Pulmonary artery endothelial cell (primary cell): ENCODE data around the gene TOMM22. TPM values are rescaled to one million over a fixed set of nuclear protein-coding genes. Genes with fewer than 3 reads are reported as not detected.

Experiments
- DNase-seq: peaks from one replicate; pipeline ENCODE4 v3.0.0-alpha.2; 2011; ENCODE audit warnings: low read depth, low spot score
- total RNA-seq: library from RNA; depleted of rRNA; stranded (reverse); fragments of >200 nt; gene quantifications from 2 replicates; pipeline ENCODE4 v1.2.3, GENCODE V29; 2014

TOMM22 gene
- total RNA-seq, 1 donor from 2014 or later: 102 TPM

DNA sequence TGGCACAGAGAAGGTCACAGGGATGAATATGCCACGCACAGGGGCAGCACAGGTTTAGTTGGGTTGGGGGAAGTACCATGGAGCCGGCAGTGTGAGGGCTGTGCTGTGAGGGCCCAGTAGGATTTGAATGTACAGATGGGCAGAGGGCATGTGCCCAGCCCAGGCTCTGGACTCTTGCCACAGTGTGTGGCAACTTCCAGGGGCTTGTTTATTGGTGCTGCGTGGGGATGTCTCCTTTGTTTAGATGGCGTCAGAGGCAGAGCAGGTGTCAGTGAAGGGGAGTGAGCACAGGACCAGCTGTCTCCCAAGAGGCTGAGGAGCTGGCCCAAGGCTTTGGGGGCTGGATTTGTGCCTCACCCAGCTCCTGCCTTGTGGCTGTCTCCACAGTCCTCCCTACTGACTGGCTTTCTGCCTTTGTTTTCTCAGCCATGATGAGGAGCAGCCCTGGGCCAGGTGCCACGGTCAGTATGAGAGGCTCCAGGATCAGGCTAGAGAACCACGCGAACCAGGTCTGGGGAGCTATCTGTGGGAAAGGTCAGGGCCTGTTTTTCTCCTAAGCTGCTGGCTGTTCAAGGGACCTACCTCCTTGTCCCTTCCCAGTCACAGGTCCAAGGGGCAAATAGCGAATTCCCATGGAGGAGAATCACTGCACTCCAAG, 52.1 kb downstream of the TOMM22 start:
- DNase-seq: no peak

DNA sequence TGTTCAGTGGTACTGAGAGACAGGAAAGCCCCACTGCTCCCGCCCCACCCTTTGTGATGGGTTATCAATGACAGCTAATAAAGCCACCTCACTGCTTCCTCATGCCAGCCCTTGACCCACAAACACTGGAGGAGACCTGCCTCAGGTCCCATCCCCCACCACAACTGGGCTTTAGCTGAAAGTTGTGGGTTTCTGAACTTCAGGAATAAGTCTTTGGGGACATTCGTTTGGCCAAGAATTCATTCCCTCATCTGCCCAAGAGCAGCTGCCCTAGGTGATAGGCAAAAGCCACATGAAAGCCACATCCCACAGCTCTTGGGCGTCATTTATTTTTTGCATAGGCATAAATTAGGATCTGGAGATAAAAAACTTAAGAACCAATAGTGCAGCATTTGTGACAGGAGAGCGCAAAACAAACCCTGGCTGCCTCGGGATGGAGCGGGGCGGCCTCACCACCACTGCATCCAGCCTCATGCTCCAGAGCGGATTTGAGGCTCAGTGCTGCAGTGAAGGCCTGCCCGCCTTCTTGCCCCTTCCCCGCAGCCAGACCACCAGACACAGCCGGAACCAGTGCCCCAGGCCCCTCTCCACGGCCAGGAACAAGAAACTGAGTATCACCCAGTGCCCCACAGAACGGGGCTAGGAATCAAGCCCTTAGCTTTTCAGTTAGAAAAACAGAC, 52.8 kb downstream of the TOMM22 start:
- DNase-seq: no peak

Other genes with a start within 250 kb of the TOMM22 start
- not detected in 2 replicates for gene KCNJ4, start 226.8 kb upstream of the TOMM22 start, total RNA-seq
- 29.3 and 41.7 TPM in 2 replicates for gene KDELR3, start 213.9 kb upstream of the TOMM22 start, total RNA-seq
- 392 and 663 TPM in 2 replicates for gene DDX17, start 175.6 kb upstream of the TOMM22 start, total RNA-seq
- gene DMC1, start 111.8 kb upstream of the TOMM22 start, total RNA-seq: 2.2 and 3.1 TPM in 2 replicates
- gene FAM227A, start 25.6 kb upstream of the TOMM22 start, total RNA-seq: 0.46 and 0.71 TPM in 2 replicates
- gene CBY1, start 25.3 kb upstream of the TOMM22 start, total RNA-seq: 25.2 and 28.0 TPM in 2 replicates
- gene JOSD1, start 19.0 kb downstream of the TOMM22 start, total RNA-seq: 85.1 and 95.2 TPM in 2 replicates
- gene GTPBP1, start 24.0 kb downstream of the TOMM22 start, total RNA-seq: 26.4 and 33.3 TPM in 2 replicates
- 119 and 138 TPM in 2 replicates for gene SUN2, start 74.0 kb downstream of the TOMM22 start, total RNA-seq
- 15.2 and 17.9 TPM in 2 replicates for gene DNAL4, start 112.2 kb downstream of the TOMM22 start, total RNA-seq
- gene NPTXR, start 162.1 kb downstream of the TOMM22 start, total RNA-seq: 0.13 and 0.32 TPM in 2 replicates
- gene CBX6, start 190.3 kb downstream of the TOMM22 start, total RNA-seq: 42.1 and 46.1 TPM in 2 replicates